ENCODE measurements around the gene NDUFC2. TPM values are rescaled to one million over a fixed set of nuclear protein-coding genes. Genes with fewer than 3 reads are reported as not detected.

Gene NDUFC2
- total RNA-seq, 3 donors from 2014 or later = 168 to 208 (median 183) TPM

DNA sequence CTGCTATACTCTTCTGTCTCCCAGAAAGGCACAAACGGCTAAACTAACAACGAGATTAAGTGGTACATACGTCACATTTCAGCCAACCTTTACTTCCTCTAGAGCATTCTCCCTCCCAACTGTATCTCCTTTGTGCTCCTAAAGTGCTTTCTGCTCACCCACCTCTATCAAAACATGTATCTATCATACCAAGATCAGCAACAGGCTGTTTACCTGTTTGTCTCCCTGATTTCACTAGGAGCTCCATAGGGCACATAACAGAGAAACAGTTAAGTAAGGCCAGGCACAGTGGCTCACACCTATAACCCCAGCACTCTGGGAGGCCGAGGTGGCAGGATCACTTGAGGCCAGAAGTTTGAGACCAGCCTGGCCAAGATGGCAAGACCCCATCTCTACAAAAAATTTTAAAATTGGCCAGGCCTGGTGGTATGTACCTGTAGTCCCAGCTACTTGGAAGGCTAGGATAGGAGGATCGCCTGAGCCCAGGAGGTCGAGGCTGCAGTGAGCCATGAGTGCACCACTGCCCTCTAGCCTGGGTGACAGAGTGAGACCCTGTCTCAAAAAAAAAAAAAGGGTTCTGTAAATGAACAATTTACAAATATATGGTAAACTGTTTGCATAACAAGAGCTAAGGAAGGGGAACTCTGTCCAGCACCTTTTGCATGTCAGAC, 2.8 kb downstream of the NDUFC2 start:
- intact Hi-C loops (cut with DNase I, micrococcal nuclease) = no loop called here
- ATAC-seq = no peak
- peaks cover 22% of the 10 kb centered on the region for H3K4me1 ChIP-seq (ENCODE audit: low read depth)
- DNase-seq = no peak
- no peaks in the 10 kb centered on the region for H3K36me3 ChIP-seq (ENCODE audit: low read depth)
- no peaks in the 10 kb centered on the region for H3K9me3 ChIP-seq
- TF ChIP-seq, protein P1, sequence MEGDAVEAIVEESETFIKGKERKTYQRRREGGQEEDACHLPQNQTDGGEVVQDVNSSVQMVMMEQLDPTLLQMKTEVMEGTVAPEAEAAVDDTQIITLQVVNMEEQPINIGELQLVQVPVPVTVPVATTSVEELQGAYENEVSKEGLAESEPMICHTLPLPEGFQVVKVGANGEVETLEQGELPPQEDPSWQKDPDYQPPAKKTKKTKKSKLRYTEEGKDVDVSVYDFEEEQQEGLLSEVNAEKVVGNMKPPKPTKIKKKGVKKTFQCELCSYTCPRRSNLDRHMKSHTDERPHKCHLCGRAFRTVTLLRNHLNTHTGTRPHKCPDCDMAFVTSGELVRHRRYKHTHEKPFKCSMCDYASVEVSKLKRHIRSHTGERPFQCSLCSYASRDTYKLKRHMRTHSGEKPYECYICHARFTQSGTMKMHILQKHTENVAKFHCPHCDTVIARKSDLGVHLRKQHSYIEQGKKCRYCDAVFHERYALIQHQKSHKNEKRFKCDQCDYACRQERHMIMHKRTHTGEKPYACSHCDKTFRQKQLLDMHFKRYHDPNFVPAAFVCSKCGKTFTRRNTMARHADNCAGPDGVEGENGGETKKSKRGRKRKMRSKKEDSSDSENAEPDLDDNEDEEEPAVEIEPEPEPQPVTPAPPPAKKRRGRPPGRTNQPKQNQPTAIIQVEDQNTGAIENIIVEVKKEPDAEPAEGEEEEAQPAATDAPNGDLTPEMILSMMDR (IDR thresholded peaks at IDR 0.05) = no peak
- no peak overlapping the region for H3K4me3 ChIP-seq

DNA sequence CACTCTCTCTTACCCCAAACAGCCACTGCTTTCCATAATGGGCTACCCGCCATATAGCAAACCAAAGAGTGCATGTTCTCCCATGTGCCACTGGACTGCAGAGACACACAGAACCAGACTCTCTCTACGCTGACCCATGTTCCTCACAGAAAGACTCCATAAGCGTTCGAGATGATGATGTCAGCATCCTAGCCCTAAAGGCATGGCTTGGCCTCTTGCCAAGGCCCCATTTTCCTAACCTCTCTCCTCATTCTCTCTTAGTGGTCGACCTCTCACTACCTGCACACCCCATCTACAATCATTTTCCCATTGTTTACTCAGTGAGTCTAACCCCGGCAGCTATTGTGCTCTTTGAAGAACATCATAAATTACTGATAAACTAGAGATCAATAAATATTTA, 4.9 kb downstream of the NDUFC2 start:
- Histone ChIP-seq H3K36me3 (ENCODE audit: low read depth) (peaks cover 7% of the 10 kb centered on the region), H3K4me1 (ENCODE audit: low read depth) (peaks cover 22% of the 10 kb centered on the region), H3K9me3 (no peaks in the 10 kb centered on the region), H3K4me3 (no peak overlapping the region)
- TF ChIP-seq, protein P1 (IDR thresholded peaks at IDR 0.05) = no peak
- intact Hi-C loops (cut with DNase I, micrococcal nuclease) = no loop called here
- DNase-seq (no peak), ATAC-seq (no peak)

DNA sequence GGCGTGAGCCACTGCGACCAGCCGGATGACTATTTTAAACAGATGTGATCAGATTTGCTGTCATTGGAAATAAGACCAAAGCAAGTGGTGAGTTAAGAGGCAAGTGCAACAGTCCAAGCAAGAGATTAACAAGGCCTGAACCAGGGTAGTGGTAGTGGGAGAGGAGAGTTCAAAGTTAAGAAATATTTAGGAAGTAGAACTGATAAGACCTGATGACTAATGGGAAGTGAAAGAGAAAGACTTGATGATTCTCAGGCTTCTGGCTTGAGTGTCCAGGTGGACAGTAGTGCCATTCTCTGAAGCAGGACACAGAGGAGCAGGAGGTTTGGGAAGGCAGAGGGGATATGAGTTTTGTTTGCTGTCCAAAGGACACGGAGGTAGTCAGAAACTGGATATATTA, 7.2 kb downstream of the NDUFC2 start:
- Histone ChIP-seq H3K4me3 (no peak overlapping the region), H3K9me3 (no peaks in the 10 kb centered on the region), H3K4me1 (ENCODE audit: low read depth) (peaks cover 12% of the 10 kb centered on the region), H3K36me3 (ENCODE audit: low read depth) (peaks cover 7% of the 10 kb centered on the region)
- DNase-seq (no peak), ATAC-seq (no peak)
- TF ChIP-seq, protein P1 (IDR thresholded peaks at IDR 0.05) = no peak
- intact Hi-C loops (cut with DNase I, micrococcal nuclease) = no loop called here

DNA sequence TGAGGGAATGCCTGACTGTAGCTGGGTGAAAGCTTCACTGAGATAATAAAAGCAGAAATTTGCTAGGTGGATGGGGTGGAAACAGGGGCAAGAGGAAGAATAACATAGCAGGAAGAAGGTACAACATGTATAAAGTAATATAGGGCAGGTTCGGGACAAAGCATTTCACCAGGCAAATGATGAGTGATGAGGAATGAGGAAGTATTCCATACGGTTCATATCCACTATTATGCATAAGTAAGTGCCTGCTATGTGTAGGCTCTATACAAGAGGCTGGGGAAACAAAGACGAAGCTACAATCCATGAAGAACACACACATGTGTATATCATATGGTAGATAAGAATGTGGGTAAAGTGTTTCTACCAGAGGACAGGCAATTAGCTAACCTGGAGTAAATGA, 7.9 kb downstream of the NDUFC2 start:
- TF ChIP-seq, protein P1 (IDR thresholded peaks at IDR 0.05) = no peak
- ATAC-seq = no peak
- no peak for DNase-seq
- intact Hi-C loops (cut with DNase I, micrococcal nuclease) = no loop called here
- Histone ChIP-seq H3K9me3 (no peaks in the 10 kb centered on the region), H3K4me1 (ENCODE audit: low read depth) (peaks cover 5% of the 10 kb centered on the region), H3K36me3 (ENCODE audit: low read depth) (peaks cover 7% of the 10 kb centered on the region), H3K4me3 (no peak overlapping the region)

DNA sequence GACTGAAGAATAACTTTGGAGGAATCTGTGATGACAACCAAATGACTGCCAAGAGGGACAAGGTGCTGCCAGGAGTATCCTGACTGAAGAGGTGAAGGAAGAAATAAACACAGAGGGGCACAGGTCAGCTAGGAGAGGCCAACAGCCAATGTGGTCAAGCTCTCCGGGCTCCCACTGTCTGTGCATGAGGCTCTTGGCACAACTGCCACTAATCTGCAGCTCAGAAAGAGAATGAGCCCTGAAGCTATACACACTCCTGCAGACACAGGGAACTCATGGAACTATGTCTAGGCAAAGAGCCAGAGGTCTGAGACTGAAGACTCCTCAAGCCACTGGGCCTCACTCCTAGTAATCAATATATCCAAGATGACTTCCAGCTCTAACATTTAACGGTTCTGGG, 9.0 kb downstream of the NDUFC2 start:
- no peak for ATAC-seq
- Histone ChIP-seq H3K4me1 (ENCODE audit: low read depth) (no peaks in the 10 kb centered on the region), H3K4me3 (no peak overlapping the region), H3K36me3 (ENCODE audit: low read depth) (peaks cover 7% of the 10 kb centered on the region), H3K9me3 (no peaks in the 10 kb centered on the region)
- intact Hi-C loops (cut with DNase I, micrococcal nuclease) = no loop called here
- TF ChIP-seq, protein P1 (IDR thresholded peaks at IDR 0.05) = no peak
- no peak for DNase-seq

DNA sequence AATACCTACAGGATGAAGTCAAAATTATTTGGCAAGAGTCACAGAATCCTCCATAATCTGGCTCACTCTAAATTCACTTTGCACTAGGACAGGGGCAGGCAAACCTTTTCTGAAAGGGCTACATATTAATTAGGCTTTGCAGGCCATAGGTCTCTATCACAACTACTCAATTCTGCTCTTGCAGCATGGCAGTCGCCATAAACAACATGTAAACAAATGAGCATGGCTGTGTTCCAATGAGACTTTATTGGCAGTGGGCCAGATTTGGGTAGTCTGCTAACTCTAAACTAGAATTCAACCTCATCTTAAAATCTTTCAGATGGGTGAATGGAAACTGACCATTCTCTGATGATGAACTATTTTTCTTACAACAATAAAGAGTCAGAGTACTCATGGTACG, 10.2 kb downstream of the NDUFC2 start:
- H3K36me3 ChIP-seq (ENCODE audit: low read depth) = peaks cover 7% of the 10 kb centered on the region
- TF ChIP-seq, protein P1 (IDR thresholded peaks at IDR 0.05) = no peak

More for the DNA sequence above, 10.2 kb downstream of the NDUFC2 start:
- no peaks in the 10 kb centered on the region for H3K9me3 ChIP-seq
- DNase-seq (peak in 1 of 3 donors; percentile 25), ATAC-seq (no peak)
- no peak overlapping the region for H3K4me3 ChIP-seq
- intact Hi-C loops (cut with DNase I, micrococcal nuclease) = no loop called here
- H3K4me1 ChIP-seq (ENCODE audit: low read depth) = no peaks in the 10 kb centered on the region

All from mucosa of descending colon (tissue), 3 donors.